Osteocyte (in vitro differentiated cells): ENCODE results near the gene DKC1. TPM values are rescaled to one million over a fixed set of nuclear protein-coding genes. Genes with fewer than 3 reads are reported as not detected.

Source experiments
- DNase-seq: peaks from one replicate; pipeline ENCODE4 v3.0.0; 2021; ENCODE audit warnings: mixed read lengths; ENCODE audit not compliant: unreplicated experiment; ENCODE audit errors: extremely low spot score
- H3K27ac Mint-ChIP-seq: one replicate; pipeline ENCODE4 v1.8.0; 2021; ENCODE audit warnings: mild to moderate bottlenecking, mixed read lengths; ENCODE audit not compliant: unreplicated experiment
- H3K27me3 Mint-ChIP-seq: one replicate; pipeline ENCODE4 v1.8.0; 2021; ENCODE audit warnings: mixed read lengths; ENCODE audit not compliant: unreplicated experiment
- H3K36me3 Mint-ChIP-seq: one replicate; pipeline ENCODE4 v1.8.0; 2021; ENCODE audit warnings: mixed read lengths; ENCODE audit not compliant: unreplicated experiment
- H3K4me1 Mint-ChIP-seq: one replicate; pipeline ENCODE4 v1.8.0; 2021; ENCODE audit warnings: mixed read lengths; ENCODE audit not compliant: unreplicated experiment
- H3K4me3 Mint-ChIP-seq: one replicate; pipeline ENCODE4 v1.8.0; 2021; ENCODE audit warnings: mild to moderate bottlenecking, moderate library complexity, mixed read lengths; ENCODE audit not compliant: unreplicated experiment
- H3K9me3 Mint-ChIP-seq: one replicate; pipeline ENCODE4 v1.8.0; 2021; ENCODE audit warnings: mixed read lengths; ENCODE audit not compliant: unreplicated experiment
- CTCF ChIP-seq: fragments of 200-600 bp; sonication (generic); IDR thresholded peaks from 2 replicates; pipeline ENCODE4 v1.5.0; 2021; ENCODE audit warnings: antibody characterized with exemption, mild to moderate bottlenecking, moderate library complexity
- total RNA-seq: library from RNA; stranded (reverse); gene quantifications from 2 replicates; pipeline ENCODE4 v1.2.1, GENCODE V29; 2021

Gene DKC1
- total RNA-seq, 1 donor from 2014 or later: 37.5 TPM

- Mint-ChIP-seq H3K36me3 (no peaks in the 10 kb centered on the region), H3K4me3 (no peak overlapping the region), H3K4me1 (peaks cover 67% of the 10 kb centered on the region), H3K27me3 (no peaks in the 10 kb centered on the region), H3K27ac (no peak overlapping the region), H3K9me3 (peaks cover 23% of the 10 kb centered on the region)
- TF ChIP-seq CTCF: no peak
- no peak for DNase-seq
Observed at GRCh38 chrX:154731184-154731583, 31.5 kb upstream of the DKC1 start.

GRCh38 chrX:154731881-154732280, 30.8 kb upstream of the DKC1 start:
- no peak for DNase-seq
- peaks cover 19% of the 10 kb centered on the region for H3K9me3 Mint-ChIP-seq
- TF ChIP-seq CTCF: no peak
- no peak overlapping the region for H3K27ac Mint-ChIP-seq
- no peak overlapping the region for H3K4me3 Mint-ChIP-seq
- no peaks in the 10 kb centered on the region for H3K27me3 Mint-ChIP-seq
- H3K4me1 Mint-ChIP-seq: peaks cover 71% of the 10 kb centered on the region
- no peaks in the 10 kb centered on the region for H3K36me3 Mint-ChIP-seq

GRCh38 chrX:154732421-154733065, 30.1 kb upstream of the DKC1 start:
- Mint-ChIP-seq H3K27ac (peak overlapping the region; percentile 61), H3K4me1 (peaks cover 72% of the 10 kb centered on the region), H3K27me3 (no peaks in the 10 kb centered on the region), H3K9me3 (peaks cover 16% of the 10 kb centered on the region), H3K4me3 (no peak overlapping the region), H3K36me3 (no peaks in the 10 kb centered on the region)
- TF ChIP-seq CTCF: no peak
- no peak for DNase-seq

- Mint-ChIP-seq H3K9me3 (peaks cover 16% of the 10 kb centered on the region), H3K27ac (peak overlapping the region; percentile 61), H3K27me3 (no peaks in the 10 kb centered on the region), H3K36me3 (no peaks in the 10 kb centered on the region), H3K4me1 (peaks cover 69% of the 10 kb centered on the region), H3K4me3 (no peak overlapping the region)
- no peak for DNase-seq
- no peak for TF ChIP-seq CTCF
Observed at GRCh38 chrX:154733066-154733425, 29.6 kb upstream of the DKC1 start.

GRCh38 chrX:154734061-154734781, 28.4 kb upstream of the DKC1 start:
- no peak for DNase-seq
- Mint-ChIP-seq H3K27ac (peak overlapping the region; percentile 86), H3K4me3 (no peak overlapping the region), H3K27me3 (no peaks in the 10 kb centered on the region), H3K9me3 (peaks cover 15% of the 10 kb centered on the region), H3K36me3 (no peaks in the 10 kb centered on the region), H3K4me1 (peaks cover 71% of the 10 kb centered on the region)
- no peak for TF ChIP-seq CTCF
